ENCODE results near the gene MEFV.

DNA sequence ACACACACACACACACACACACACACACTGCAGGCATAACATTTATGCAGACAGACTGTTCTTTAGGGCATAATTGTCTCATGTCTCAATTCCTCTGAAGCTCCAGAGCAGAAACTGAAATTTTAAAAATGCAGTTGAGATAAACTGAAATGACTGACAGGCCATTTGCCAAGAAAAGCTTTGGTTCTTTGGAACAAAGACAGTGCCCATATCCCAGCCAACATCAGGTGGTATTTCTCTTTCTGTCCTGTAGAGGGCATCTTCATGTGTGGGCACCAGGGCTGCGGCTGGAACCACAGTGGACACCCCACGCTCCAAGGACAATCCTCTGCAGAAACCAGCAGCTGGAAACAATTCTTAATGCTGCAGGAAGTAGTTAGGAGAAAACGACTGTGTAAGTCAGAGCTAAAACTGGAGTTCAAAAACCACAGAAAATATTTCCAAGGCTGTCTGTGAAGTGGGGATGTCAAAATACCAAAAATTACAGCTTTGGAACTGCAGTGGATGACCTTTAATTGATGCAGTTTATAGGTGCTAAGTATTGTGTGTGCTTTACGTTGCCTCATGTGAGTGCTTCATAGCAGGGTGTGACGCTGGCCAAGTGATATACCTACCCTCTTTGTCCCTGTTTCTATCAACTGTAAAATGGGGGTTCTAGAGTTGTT is 10.6 kb upstream of the MEFV start:
- TF ChIP-seq POLR2AphosphoS5 (IDR thresholded peaks at IDR 0.05; ENCODE audit: low read depth, low read length) (no peak), POLR2A (IDR thresholded peaks at IDR 0.05; ENCODE audit: low read depth, low read length) (no peak)

All from GM12892 (cell line).